GM20431 (cell line): ENCODE measurements around the gene ATP8B3.

Experiments
- in situ Hi-C: fragments of 300-500 bp; cut with MseI, MboI; formaldehyde crosslinking; loops from one replicate; pipeline ENCODE4 v1.15.0; 2020; ENCODE audit warnings: low sequenced_read_pairs; ENCODE audit not compliant: unreplicated experiment

Gene ATP8B3

DNA sequence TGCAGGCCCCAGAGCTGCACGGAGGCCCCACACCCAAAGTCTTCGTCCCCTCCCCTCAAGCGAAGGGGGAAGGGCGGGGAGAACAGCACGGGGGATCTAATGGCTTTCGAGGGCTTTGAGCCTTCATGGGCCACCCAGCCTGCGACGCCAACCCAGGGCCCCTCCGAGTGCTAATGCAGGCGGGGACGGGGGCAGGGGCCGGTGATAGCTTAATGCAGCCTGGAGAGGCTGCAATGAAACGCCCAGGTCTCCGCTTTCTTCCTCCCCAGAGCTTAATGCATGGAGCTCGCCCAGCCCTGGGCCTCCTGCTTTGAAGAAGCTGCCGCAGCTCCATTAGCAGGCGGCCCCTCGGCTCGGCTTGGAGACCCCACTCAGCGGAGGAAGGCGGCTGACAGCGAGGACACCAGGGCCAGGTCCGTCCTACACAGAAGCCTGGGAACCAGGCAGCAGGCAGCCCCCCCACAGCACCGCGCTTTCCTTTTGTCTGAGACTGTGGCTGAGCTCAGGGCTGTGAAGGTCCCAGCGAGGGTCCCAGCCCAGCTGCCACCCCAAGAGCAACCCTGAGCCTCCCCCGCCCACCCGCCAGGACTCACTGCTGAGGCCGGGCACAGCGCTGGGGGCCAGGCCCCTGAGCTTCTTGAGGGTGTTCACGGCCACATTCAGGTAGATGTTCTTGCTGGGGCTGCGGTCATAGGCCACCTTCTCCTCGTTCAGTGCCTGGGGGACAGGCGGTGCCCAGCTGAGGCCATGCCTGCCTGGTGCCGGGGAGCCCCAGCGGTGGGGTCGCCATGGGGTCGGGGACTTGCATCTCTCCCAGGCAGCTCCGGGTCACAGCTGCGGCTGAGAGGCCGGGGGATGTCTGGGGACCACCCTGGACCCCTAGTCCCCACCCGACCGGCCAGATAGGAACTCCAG is 7.5 kb upstream of the ATP8B3 start:
- in situ Hi-C loops: loop anchor here (10.0 kb wide), 1 partner anchor 275 kb away; no protein-coding TSS in a partner anchor

DNA sequence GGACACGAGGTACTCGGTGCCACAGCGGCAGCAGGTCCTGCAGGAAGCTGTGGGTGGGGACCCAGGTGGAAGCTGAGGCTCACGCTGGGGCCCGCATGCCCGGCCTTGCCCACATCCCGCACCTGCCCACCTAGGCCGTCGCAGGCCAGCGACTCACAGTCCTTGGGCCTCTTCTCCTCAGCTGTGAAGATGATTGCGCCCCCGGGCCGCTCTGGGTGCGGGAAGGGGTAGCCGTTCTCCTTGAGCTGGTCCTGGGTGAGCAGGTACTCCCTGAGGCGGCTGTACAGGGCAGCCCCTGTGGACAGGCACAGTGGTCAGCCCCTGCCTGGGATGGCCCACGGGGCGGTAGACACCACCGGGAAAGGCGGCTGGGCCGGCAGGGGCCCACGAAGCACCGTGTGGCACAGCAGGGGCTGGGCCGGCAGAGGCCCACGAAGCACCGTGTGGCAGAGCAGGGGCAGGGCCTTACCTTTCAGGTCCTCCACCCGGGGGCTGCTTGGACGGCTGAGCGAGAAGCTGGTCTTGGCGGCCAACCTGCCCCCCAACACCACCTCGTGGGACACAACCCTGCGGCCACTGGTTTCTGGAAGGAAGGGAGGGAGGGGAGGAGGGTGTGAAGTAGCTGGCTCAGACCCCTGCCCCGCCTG is 6.6 kb upstream of the ATP8B3 start:
- in situ Hi-C loops: loop anchor here (10.0 kb wide), 1 partner anchor 274 kb away; no protein-coding TSS in a partner anchor

DNA sequence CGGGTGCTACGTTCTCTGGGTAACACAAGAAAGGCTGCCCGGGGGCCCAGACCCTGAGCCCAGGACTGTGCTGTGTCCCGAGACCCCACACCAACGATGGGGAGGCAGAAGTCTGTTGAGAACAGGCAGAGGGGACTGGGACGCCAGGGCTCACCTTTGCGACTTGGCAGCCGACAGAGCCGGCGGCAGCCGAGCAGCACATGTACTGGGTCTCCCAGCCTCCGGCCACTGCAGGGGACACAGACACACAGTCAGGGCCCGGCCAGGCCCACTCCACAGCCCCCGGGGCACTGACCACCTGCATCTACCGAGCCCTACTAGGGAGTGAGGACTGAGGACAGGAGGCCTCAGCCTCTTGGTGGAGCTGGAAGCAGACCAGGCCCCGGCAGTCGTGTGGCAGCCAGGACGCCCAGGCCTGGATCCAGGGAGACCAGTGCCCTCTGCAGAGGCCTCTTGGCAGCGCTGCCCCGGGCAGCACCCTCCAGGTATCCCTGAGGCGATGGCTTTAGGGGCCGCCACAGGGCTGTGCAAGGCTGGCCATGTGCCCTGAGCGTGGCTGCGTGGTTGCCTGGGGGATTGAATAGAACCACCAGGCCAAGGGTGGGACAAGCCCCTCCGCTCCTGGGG is 5.6 kb upstream of the ATP8B3 start:
- in situ Hi-C loops: loop anchor here (10.0 kb wide), 1 partner anchor 273 kb away; no protein-coding TSS in a partner anchor

DNA sequence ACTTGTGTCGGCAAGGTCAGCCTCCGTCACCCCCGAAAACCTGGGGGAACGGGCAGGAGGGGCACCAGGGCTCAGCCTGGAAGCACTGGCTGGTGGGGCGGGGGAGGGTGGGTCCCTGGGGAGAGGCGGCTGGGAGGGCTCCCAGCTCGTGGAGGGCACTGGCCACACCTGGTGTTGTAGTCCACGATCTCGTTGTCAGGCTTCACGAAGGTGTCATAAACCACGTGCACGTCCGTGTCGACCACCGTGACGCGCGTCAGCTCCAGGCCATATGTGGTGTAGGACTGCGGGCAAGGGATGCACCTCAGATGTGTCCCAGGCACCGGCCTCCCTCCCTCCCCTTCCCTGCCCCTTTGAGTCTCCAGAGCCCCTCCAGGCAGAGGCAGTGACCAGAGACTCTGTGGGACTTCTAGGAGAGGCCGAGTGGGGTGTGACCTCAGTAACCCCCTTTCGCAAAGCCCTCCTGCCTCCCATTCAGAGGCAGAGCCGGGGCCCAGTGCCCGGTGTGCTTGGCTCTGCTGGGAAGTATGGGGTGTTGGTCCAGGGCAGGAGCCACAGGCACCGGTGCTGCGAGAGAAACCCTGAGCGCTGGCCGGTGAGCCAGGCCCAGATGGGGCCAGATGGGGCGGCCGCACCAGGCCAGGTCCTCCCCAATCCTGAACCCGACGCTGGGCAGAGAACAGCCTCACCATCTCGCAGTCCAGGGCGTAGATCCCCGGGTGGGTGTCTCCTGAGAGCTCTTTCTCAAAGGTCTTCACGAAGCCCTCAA is 4.6 kb upstream of the ATP8B3 start:
- in situ Hi-C loops: loop anchor here (10.0 kb wide), 1 partner anchor 272 kb away; no protein-coding TSS in a partner anchor

DNA sequence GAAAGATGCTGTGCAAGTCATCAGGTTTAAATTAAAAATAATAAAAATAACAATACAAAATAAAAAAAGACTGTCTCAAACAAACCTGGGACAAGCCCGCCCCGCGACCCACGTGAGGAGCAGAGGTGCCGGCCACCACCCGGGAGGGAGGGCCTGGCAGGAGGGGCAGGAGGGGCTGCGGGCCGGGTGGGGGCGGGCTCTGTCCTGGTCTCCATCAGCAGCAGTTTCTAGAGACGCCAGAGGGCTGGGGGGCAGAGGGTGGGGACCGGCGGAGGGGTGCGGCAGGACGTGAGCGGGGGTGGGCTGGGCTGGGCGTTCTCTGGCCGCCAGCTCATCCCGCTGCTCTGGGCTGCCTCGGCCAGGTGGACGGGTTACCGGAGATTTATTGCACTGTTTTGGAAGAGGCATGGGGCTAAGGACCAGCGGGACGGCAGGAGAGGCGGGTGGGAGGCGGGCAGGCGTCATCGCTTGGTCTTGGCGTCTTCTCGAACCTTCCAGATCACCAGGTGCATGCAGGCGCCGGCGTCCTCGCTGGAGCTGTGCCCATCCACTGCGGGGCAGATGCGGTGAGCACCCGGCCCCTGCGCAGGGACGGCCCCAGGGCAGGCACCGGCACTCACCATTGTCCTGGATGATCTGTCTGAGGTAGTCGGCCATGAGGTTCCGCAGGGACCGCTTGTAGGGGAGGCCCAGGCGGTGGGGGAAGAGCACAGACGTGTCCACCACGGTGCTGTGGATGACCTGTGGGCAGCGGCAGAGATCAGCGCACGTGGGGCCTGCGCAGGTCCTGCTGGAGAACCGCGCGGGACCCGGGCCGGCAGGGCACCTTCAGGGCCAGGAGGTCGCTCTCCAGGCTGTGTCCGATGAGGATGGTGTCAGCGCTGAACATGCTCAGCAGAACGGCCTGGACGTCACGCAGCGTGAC is 3.8 kb upstream of the ATP8B3 start:
- in situ Hi-C loops: loop anchor here (10.0 kb wide), 1 partner anchor 271 kb away; no protein-coding TSS in a partner anchor

DNA sequence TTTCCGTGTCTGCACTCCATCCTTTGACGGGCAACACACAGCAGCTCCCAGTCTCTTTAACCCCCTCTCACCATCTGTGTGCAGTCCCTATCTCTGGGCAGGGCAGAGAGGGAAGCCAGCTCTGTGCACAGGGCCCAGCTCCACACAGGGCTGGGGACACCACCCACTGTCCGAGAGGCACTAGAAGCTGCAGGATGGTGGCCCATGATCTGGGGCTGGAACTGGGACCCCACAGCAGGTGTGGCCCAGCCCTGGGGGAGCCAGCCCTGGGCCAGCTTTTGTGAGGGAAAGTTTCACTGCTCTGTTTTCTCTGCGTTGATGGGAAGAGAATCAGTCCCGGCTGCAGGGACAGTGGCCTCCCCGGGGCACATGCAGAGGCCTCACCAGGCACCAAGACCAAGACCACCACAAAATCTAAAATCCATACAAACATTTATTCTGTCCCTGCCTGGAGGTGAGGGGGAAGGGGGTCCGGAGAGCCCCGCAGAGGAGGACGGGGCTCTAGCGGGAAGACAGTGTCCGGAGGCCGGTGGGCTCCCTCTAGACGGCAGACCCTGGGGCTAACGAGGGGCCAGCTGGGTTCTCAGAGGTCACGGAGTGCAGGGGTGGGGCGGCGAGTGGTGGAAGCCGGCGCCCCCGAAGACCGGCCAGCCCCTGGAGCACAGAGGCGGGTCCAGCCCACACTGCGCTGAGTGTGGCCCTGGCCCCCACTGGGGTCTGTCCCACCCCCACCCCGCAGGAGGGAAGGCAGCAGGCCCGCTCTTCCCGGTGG is 2.9 kb upstream of the ATP8B3 start:
- in situ Hi-C loops: loop anchor here (10.0 kb wide), 1 partner anchor 270 kb away; no protein-coding TSS in a partner anchor

DNA sequence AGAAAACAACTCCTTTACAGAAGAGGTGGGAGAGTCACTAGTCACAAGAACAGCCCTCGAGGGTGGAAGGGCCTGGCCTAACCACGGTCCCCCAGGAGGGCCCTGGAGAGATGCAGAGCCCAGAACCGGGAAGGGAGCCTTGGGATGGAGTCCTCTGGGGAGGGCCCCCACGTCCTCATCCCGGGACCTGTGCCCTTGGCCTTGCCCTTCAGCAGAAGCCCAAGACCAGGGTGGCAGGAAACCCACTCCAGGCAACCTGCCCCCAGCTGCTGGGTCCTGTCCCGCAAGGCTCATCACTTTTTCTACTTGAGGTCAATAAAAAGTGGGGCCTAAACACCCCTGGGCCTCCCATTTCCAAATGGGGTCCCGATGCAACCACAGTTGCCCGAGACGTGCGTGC is 2.3 kb upstream of the ATP8B3 start:
- in situ Hi-C loops: loop anchor here (10.0 kb wide), 1 partner anchor 270 kb away; no protein-coding TSS in a partner anchor

DNA sequence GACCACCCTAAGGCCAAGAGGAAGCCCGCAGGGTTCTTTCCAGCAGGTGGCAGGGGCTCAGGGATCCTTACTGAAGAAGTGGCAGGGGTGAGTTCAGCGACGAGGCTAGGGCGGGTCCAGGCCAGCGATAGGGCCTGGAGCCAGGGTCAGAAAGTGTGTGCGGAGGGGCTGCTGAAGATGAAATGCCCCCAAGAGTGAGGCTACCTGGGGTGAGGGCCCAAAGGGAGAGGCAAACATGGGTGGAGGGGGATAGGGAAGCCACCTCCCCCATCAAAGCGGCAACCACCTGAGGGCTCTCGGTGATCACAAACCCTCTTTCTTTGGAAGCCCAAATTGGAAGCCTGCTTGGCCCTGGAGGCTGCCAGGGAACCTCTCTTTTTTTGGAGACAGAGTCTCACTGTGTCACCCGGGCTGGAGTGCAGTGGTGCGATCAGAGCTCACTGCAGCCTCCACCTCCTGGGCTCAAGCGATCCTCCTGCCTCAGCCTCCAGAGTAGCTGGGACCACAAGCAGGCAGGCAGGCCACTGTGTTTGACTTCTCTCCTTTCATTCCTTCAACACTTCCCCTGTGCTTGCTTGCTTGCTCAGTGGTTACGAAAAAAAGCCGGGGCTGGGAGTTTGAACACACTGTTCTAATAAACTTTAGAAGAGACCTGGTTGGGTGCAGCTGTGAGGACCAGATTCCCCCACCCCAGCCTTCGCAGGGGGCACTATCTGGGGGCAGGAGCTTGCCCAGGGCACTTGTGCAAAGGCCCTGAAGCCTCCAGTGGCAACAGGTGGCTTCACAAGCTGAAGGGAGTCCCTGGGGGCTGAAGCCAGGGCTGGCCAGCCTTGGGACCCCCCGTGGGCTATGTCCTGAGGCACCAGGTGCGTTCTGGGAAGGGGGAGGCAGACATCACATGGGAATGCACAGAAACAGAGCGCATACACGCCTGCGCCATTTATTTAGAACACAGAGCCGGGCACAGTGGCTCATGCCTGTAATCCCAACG is 1.4 kb upstream of the ATP8B3 start:
- in situ Hi-C loops: loop anchor here (10.0 kb wide), 1 partner anchor 269 kb away; no protein-coding TSS in a partner anchor

DNA sequence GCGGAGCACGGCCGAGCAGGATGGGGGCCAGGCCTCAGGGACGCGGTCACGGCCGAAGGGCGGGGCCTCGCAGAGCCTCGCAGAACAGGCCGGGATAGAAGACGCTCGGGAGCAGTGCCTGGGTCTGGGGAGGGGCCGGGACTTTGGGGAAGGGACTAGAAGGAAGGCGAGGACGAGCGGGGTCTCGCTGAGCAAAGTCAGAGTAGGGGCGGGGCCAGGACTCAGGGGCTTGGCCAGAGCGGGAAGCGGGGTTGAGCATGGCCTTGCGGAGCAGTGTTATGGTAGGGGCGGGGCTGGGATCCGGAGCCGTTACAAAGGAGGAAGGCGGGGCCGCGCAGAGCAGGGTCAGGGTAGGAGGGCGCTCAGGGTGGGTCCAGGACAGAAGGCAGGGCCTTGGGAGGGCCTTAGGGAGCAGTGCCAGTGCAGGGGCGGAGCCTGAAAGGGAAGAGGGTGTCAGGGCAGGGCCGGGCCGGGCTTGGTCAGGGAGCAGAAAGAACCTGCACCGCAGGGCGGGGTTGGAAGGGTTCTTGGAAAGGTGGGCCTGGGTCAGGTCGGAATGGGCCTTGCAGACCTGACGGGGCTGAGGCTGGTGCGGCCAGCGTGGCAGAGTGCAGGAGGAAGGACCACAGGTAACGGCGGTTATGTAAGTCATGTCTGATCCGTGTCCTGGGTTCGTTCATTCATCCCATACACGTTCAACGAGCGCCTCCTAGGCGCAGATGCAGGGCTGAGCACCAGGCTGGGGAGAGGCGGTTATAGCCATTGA is 533 bp upstream of the ATP8B3 start:
- in situ Hi-C loops: loop anchor here (10.0 kb wide), 1 partner anchor 268 kb away; no protein-coding TSS in a partner anchor

DNA sequence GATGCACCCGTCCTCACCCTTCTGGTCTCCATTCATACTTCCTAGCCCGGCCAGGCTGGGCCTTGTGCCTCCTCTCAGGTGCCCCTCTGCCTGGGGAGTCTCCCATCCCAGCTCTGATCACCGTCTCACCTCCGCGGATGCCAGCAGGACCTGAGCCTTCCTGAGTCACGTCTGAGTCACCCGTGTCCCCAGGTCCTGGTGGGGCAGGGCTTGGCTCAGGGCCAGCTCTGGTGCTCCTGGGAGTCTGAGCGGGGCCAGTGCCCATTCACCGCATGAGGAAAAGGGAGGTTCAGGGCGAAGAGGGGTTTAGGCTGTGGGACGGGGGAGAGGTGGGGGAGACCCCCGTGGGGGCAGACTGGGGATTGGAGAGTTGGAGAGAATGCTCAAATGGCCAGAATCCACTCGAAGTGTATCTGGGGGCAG is 593 bp downstream of the ATP8B3 start:
- in situ Hi-C loops: loop anchor here (10.0 kb wide), 1 partner anchor 267 kb away; no protein-coding TSS in a partner anchor

DNA sequence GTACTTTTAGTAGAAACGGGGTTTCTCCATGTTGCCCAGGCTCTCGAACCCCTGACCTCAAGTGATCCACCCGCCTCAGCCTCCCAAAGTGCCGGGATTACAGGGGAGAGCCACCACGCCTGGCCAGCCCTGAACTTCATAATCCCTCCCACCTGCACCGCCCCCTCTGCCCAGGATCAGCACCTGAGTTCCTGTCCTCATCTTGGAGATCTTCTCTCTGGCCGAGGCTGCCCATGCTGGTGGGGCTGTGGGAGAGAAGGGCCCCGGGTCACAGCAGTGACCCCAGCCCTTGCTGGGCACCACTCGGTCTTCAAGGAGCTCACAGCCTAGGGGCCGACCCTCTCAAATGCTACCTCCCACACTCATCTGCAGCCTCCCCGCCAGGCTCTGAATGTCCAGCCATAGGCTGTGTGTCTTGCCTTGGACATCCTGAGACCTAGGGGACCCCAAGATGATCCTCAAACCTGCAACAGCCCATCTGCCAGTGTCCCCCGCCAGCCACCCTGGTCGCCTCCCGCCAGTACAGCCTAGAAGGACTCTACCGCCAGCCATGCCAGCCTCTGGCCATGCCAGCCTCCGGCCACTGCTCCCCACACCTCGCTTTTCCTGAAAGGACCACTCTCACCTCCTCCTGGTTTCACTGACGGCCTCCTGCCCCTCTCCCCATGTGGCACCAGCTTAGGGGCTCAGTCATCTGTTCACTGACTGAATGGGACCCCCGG is 1.5 kb downstream of the ATP8B3 start:
- in situ Hi-C loops: loop anchor here (10.0 kb wide), 1 partner anchor 266 kb away; no protein-coding TSS in a partner anchor

DNA sequence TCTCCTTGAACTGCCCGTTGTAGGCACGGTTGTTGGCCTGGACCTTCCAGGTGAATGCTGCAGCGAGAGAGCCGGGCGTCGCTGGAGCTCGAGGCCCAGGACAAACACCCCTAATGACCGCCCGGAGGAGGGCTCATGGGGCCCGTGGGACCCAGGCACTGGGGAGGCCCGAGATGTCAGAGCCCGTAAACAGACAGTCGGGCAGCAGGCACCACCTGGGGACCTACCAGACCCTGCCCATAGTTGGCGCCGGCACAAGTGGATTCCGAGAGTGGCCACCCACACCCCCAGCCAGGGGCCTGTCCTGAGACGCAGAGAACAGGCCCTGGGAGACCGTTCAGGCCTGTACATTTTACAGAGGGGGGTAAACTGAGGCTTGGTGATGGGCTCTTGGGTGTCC is 2.4 kb downstream of the ATP8B3 start:
- in situ Hi-C loops: loop anchor here (10.0 kb wide), 1 partner anchor 265 kb away; no protein-coding TSS in a partner anchor

DNA sequence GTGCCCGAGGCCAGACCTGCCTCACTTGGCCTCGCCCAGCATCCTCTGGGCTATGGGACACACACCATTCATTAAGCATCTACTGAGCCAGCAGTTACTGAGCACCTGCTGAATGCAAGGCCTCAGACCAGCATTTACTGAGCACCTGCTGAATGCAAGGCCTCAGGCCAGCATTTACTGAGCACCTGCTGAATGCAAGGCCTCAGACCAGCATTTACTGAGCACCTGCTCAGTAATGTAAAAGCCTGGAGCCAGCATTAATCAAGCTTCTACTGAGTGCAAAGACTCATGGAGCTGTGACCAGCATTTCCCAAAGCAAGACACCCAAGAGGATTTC is 3.7 kb downstream of the ATP8B3 start:
- in situ Hi-C loops: no loop called here

DNA sequence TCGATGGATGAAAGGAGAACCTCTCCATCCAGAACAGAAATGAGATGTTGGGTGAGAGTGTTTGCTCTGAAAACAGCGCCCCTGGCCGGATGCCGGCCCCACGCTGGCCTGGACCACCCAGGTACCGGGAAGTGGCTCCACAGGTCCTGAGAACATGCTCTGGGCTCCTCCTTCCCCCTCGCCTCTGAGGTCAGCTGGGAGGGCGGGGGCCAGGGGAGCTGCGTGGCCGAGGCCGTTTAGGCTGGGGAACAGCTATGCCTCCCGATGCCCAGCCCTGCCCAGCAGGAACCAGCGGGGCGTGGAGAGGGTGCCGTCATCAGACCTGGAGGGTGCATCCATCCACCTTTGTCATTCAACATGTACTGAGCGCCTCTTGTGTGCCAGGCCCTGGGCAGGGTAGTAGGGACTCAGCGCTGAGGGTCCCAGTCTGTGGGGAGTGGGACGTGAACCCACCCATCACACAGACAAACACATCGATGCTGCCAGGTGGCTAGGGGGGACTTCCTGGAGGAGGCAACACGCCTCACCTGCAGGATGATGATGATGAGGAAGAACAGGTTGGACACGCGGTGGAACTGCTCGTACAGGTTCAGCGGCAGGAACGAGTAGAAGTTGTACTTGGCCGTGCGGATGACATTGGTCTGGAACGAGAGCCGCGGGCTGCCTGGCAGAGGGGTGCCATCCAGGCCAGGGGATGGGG is 4.2 kb downstream of the ATP8B3 start:
- in situ Hi-C loops: no loop called here
